WERI-Rb-1 (cell line): Measurements from ENCODE around the gene B3GALT5.

Experiments
- DNase-seq: peaks from one replicate; pipeline ENCODE4 v3.0.0-alpha.2; 2020
- H3K27ac ChIP-seq: fragments of 250-450 bp; sonication (Bioruptor Pico); 2 replicates; pipeline ENCODE4 v1.5.1; 2020; ENCODE audit warnings: mild to moderate bottlenecking, moderate library complexity
- H3K27me3 ChIP-seq: fragments of 250-450 bp; sonication (Bioruptor Pico); 2 replicates; pipeline ENCODE4 v1.5.1; 2021; ENCODE audit warnings: mild to moderate bottlenecking, low read depth, moderate library complexity; ENCODE audit not compliant: insufficient read depth, severe bottlenecking
- H3K36me3 ChIP-seq: fragments of 250-450 bp; sonication (Bioruptor Pico); 2 replicates; pipeline ENCODE4 v1.5.1; 2020; ENCODE audit warnings: mild to moderate bottlenecking, moderate library complexity
- H3K4me3 ChIP-seq: 2 replicates; pipeline ENCODE4 v1.5.1; 2011; ENCODE audit warnings: low read depth, mild to moderate bottlenecking, control low read depth, low read length
- H3K9me3 ChIP-seq: fragments of 250-450 bp; sonication (Bioruptor Pico); 2 replicates; pipeline ENCODE4 v1.5.1; 2021; ENCODE audit warnings: mild to moderate bottlenecking, moderate library complexity; ENCODE audit not compliant: severe bottlenecking
- CTCF ChIP-seq: IDR thresholded peaks from 2 replicates; pipeline ENCODE4 v1.5.1; 2011; ENCODE audit warnings: low read depth, mild to moderate bottlenecking, control low read depth, inconsistent platforms, low read length

B3GALT5 gene

GRCh38 chr21:39690454-39690853 lies 77.7 kb downstream of the B3GALT5 start:
- no peaks in the 10 kb centered on the region for H3K36me3 ChIP-seq
- H3K27me3 ChIP-seq, result no peaks in the 10 kb centered on the region
- H3K27ac ChIP-seq, result no peak overlapping the region
- DNase-seq, result no peak
- TF ChIP-seq CTCF, result no peak
- no peaks in the 10 kb centered on the region for H3K9me3 ChIP-seq
- H3K4me3 ChIP-seq, result no peak overlapping the region

- no peak for TF ChIP-seq CTCF
- no peak for DNase-seq
- H3K36me3 ChIP-seq, result no peaks in the 10 kb centered on the region
- no peaks in the 10 kb centered on the region for H3K27me3 ChIP-seq
- no peaks in the 10 kb centered on the region for H3K9me3 ChIP-seq
- no peak overlapping the region for H3K4me3 ChIP-seq
- no peak overlapping the region for H3K27ac ChIP-seq
Observed at GRCh38 chr21:39694750-39695149, 82.0 kb downstream of the B3GALT5 start.

GRCh38 chr21:39696196-39696595 lies 83.5 kb downstream of the B3GALT5 start:
- no peak for DNase-seq
- Histone ChIP-seq H3K27ac (no peak overlapping the region), H3K4me3 (no peak overlapping the region), H3K27me3 (no peaks in the 10 kb centered on the region), H3K9me3 (no peaks in the 10 kb centered on the region), H3K36me3 (no peaks in the 10 kb centered on the region)
- TF ChIP-seq CTCF, result no peak

GRCh38 chr21:39696618-39697017 lies 83.9 kb downstream of the B3GALT5 start:
- no peak for DNase-seq
- H3K27ac ChIP-seq, result no peak overlapping the region
- no peak for TF ChIP-seq CTCF
- no peak overlapping the region for H3K4me3 ChIP-seq
- no peaks in the 10 kb centered on the region for H3K9me3 ChIP-seq
- H3K36me3 ChIP-seq, result no peaks in the 10 kb centered on the region
- no peaks in the 10 kb centered on the region for H3K27me3 ChIP-seq

GRCh38 chr21:39700318-39700717 lies 87.6 kb downstream of the B3GALT5 start:
- no peaks in the 10 kb centered on the region for H3K27me3 ChIP-seq
- H3K4me3 ChIP-seq, result no peak overlapping the region
- H3K36me3 ChIP-seq, result no peaks in the 10 kb centered on the region
- H3K27ac ChIP-seq, result no peak overlapping the region
- peaks cover 6% of the 10 kb centered on the region for H3K9me3 ChIP-seq
- no peak for DNase-seq
- TF ChIP-seq CTCF, result no peak

- no peak for DNase-seq
- Histone ChIP-seq H3K4me3 (no peak overlapping the region), H3K27me3 (no peaks in the 10 kb centered on the region), H3K36me3 (no peaks in the 10 kb centered on the region), H3K27ac (no peak overlapping the region), H3K9me3 (peaks cover 6% of the 10 kb centered on the region)
- no peak for TF ChIP-seq CTCF
Observed at GRCh38 chr21:39703578-39703977, 90.8 kb downstream of the B3GALT5 start.
